Panc1 (cell line): ENCODE results near the gene DNAJC27. TPM values are rescaled to one million over a fixed set of nuclear protein-coding genes. Genes with fewer than 3 reads are reported as not detected.

ENCODE experiments used
- ATAC-seq: fragments of 200-7000 bp; cut with Tn5 transposase; 2 replicates; pipeline ENCODE4 v1.9.1; 2020; ENCODE audit warnings: mild to moderate bottlenecking, moderate library complexity
- BruUV-seq: library from RNA; stranded (reverse); fragments of 400-500 nt; replicated peaks from 2 replicates; lab custom pipeline; 2021; lab: Mats Ljungman, UMichigan
- CTCF ChIA-PET: fragments of 300-600 bp; sonication (Branson Sonifier 250); formaldehyde crosslinking; loops from one replicate; lab custom pipeline; 2022; ENCODE audit warnings: antibody characterized with exemption; lab: Charles Lee
- POLR2A ChIA-PET: fragments of 300-600 bp; sonication (Branson Sonifier 250); formaldehyde crosslinking; loops from one replicate; lab custom pipeline; 2022; ENCODE audit warnings: antibody characterized with exemption; lab: Charles Lee
- DNase-seq: peaks from one replicate; pipeline ENCODE4 v3.0.0-alpha.2; 2010; ENCODE audit warnings: low read depth, low spot score
- H3K27ac ChIP-seq: 2 replicates; pipeline ENCODE4 v1.5.1; 2011; ENCODE audit warnings: mild to moderate bottlenecking, low read length, inconsistent platforms
- H3K27me3 ChIP-seq: fragments of 200-500 bp; sonication (Bioruptor generic); 2 replicates; pipeline ENCODE4 v1.6.0; 2014; ENCODE audit warnings: low read length, inconsistent platforms; ENCODE audit not compliant: control insufficient read depth, insufficient read depth
- H3K36me3 ChIP-seq: fragments of 200-500 bp; sonication (Bioruptor generic); 2 replicates; pipeline ENCODE4 v1.5.1; 2014; ENCODE audit warnings: inconsistent platforms, mild to moderate bottlenecking, low read length, moderate library complexity; ENCODE audit not compliant: control insufficient read depth, insufficient read depth
- H3K4me1 ChIP-seq: 2 replicates; pipeline ENCODE4 v1.5.1; 2011; ENCODE audit warnings: inconsistent platforms, mild to moderate bottlenecking, low read length, moderate library complexity; ENCODE audit not compliant: control insufficient read depth, insufficient read depth
- H3K4me3 ChIP-seq, 2 experiments: 2 replicates each; pipeline ENCODE4 v1.5.1; 2011 to 2012; ENCODE audit warnings: low read depth in 2 of 2, low read length in 2 of 2, mild to moderate bottlenecking in 2 of 2, inconsistent platforms in 1 of 2, moderate library complexity in 1 of 2
- H3K9me3 ChIP-seq: fragments of 200-500 bp; sonication (Bioruptor generic); 2 replicates; pipeline ENCODE4 v1.5.1; 2014; ENCODE audit warnings: low read depth, mild to moderate bottlenecking, inconsistent platforms, low read length, moderate library complexity; ENCODE audit not compliant: control insufficient read depth, insufficient read depth
- CTCF ChIP-seq: fragments of 450-650 bp; IDR thresholded peaks from 2 replicates; pipeline ENCODE4 v1.5.1; 2017; ENCODE audit warnings: mild to moderate bottlenecking
- POLR2AphosphoS5 ChIP-seq: IDR thresholded peaks from 2 replicates; pipeline ENCODE4 v1.6.1; 2012; ENCODE audit warnings: mild to moderate bottlenecking, low read depth, low read length, moderate library complexity
- REST ChIP-seq, 2 experiments: IDR thresholded peaks; 2 replicates each; pipeline ENCODE4 v1.6.1; 2011 to 2012; ENCODE audit warnings: low read depth in 2 of 2, control low read depth in 1 of 2, low read length in 1 of 2, mild to moderate bottlenecking in 1 of 2, moderate library complexity in 1 of 2; ENCODE audit not compliant: insufficient read depth in 1 of 2
- SIN3A ChIP-seq: IDR thresholded peaks from 2 replicates; pipeline ENCODE4 v1.6.1; 2012; ENCODE audit warnings: low read depth, mild to moderate bottlenecking, low read length, moderate library complexity, borderline replicate concordance; ENCODE audit not compliant: insufficient read depth
- TCF7L2 ChIP-seq: IDR thresholded peaks from 2 replicates; pipeline ENCODE4 v1.6.1; 2011; ENCODE audit warnings: mild to moderate bottlenecking, low read depth, low read length, inconsistent platforms
- in situ Hi-C: cut with HindIII; loops from 2 replicates; pipeline ENCODE4 v1.10.0; 2016; ENCODE audit warnings: low sequenced_read_pairs, low pct_unique_long_range_greater_than_20kb
- intact Hi-C: fragments of 100-400 bp; cut with micrococcal nuclease; formaldehyde crosslinking; loops from one replicate; pipeline ENCODE4 v1.10.0; 2022; ENCODE audit not compliant: unreplicated experiment
- total RNA-seq: library from RNA; stranded (reverse); gene quantifications from one replicate; pipeline ENCODE4 v1.2.1, GENCODE V29; 2021; ENCODE audit not compliant: unreplicated experiment

The DNAJC27 gene
- total RNA-seq, 1 experiment from 2014 or later: 4.9 TPM

- BruUV-seq: no TSS peak
- H3K4me1 ChIP-seq: no peaks in the 10 kb centered on the region
- no peak overlapping the region for H3K27ac ChIP-seq
- no peaks in the 10 kb centered on the region for H3K36me3 ChIP-seq
- POLR2A ChIA-PET: no interaction called here
- intact Hi-C loops (no loop called here), in situ Hi-C loops (no loop called here)
- TF ChIP-seq CTCF (no peak), TCF7L2 (no peak), REST (IDR thresholded peaks at IDR 0.05; ENCODE audit: insufficient read depth in 1 of 2, low read depth in 2 of 2, low read length in 1 of 2) (no peak), POLR2AphosphoS5 (no peak), SIN3A (no peak)
- CTCF ChIA-PET: interaction anchor here (0.7 kb wide), 1 partner anchor 27 kb away, joined by 3 read pairs; no protein-coding TSS in a partner anchor
- H3K9me3 ChIP-seq: no peaks in the 10 kb centered on the region
- DNase-seq: no peak
- no peak overlapping the region for H3K4me3 ChIP-seq
- no peaks in the 10 kb centered on the region for H3K27me3 ChIP-seq
- no peak for ATAC-seq
Measured at GRCh38 chr2:24908461-24908901, 63.3 kb downstream of the DNAJC27 start.

GRCh38 chr2:24907116-24907515 lies 64.6 kb downstream of the DNAJC27 start:
- in situ Hi-C loops: no loop called here
- no peaks in the 10 kb centered on the region for H3K36me3 ChIP-seq

More at GRCh38 chr2:24907116-24907515, 64.6 kb downstream of the DNAJC27 start:
- H3K9me3 ChIP-seq: no peaks in the 10 kb centered on the region
- TF ChIP-seq POLR2AphosphoS5 (no peak), REST (IDR thresholded peaks at IDR 0.05; ENCODE audit: insufficient read depth in 1 of 2, low read depth in 2 of 2, low read length in 1 of 2) (no peak), SIN3A (no peak), TCF7L2 (no peak)
- no peak for ATAC-seq
- no peak for DNase-seq
- H3K27ac ChIP-seq: no peak overlapping the region
- CTCF ChIA-PET: no interaction called here
- intact Hi-C loops: no loop called here
- no TSS peak for BruUV-seq
- H3K4me3 ChIP-seq: no peak overlapping the region
- H3K4me1 ChIP-seq: no peaks in the 10 kb centered on the region
- POLR2A ChIA-PET: no interaction called here
- H3K27me3 ChIP-seq: no peaks in the 10 kb centered on the region
